ENCODE results near the gene CD7.

Gene CD7

GRCh38 chr17:82320140-82320840 lies 2.9 kb upstream of the CD7 start:
- peak overlapping the region; percentile 95; the same call in 1 of the 2 replicates for H3K4me2 ChIP-seq (ENCODE audit: low read length)
- no peak overlapping the region for H3K4me3 ChIP-seq (ENCODE audit: low read length)

GRCh38 chr17:82319619-82320062 lies 2.2 kb upstream of the CD7 start:
- no peaks in the 10 kb centered on the region for H4K20me1 ChIP-seq (ENCODE audit: insufficient read depth, low read length)
- TF ChIP-seq EZH2phosphoT487 (IDR thresholded peaks at IDR 0.05; ENCODE audit: low read depth) (no peak), CTCF (IDR thresholded peaks at IDR 0.05; ENCODE audit: low read depth, low read length) (no peak)
- no peaks in the 10 kb centered on the region for H3K79me2 ChIP-seq (ENCODE audit: low read length)
- H3K36me3 ChIP-seq (replicated peaks; ENCODE audit: low read depth, low read length): no peaks in the 10 kb centered on the region
- no peaks in the 10 kb centered on the region for H3K9me3 ChIP-seq (ENCODE audit: insufficient read depth, low read length)
- no peak overlapping the region for H3K4me2 ChIP-seq (ENCODE audit: low read length)
- H3K4me3 ChIP-seq (ENCODE audit: low read length): no peak overlapping the region
- no peak overlapping the region for H2AFZ ChIP-seq (ENCODE audit: low read depth, low read length)
- peaks cover 16% of the 10 kb centered on the region for H3K4me1 ChIP-seq (ENCODE audit: low read length)
- peaks cover 11% of the 10 kb centered on the region; the same call in 1 of the 2 replicates for H3K27me3 ChIP-seq (ENCODE audit: low read depth, low read length)
- H3K9ac ChIP-seq (ENCODE audit: low read length): no peak overlapping the region
- no peak overlapping the region for H3K27ac ChIP-seq (ENCODE audit: low read length)

More at GRCh38 chr17:82320140-82320840, 2.9 kb upstream of the CD7 start:
- H2AFZ ChIP-seq (ENCODE audit: low read depth, low read length): no peak overlapping the region
- no peak overlapping the region for H3K9ac ChIP-seq (ENCODE audit: low read length)
- no peaks in the 10 kb centered on the region for H4K20me1 ChIP-seq (ENCODE audit: insufficient read depth, low read length)
- H3K4me1 ChIP-seq (ENCODE audit: low read length): peaks cover 21% of the 10 kb centered on the region
- no peaks in the 10 kb centered on the region for H3K79me2 ChIP-seq (ENCODE audit: low read length)
- H3K36me3 ChIP-seq (replicated peaks; ENCODE audit: low read depth, low read length): no peaks in the 10 kb centered on the region
- peaks cover 17% of the 10 kb centered on the region for H3K27me3 ChIP-seq (ENCODE audit: low read depth, low read length)
- TF ChIP-seq EZH2phosphoT487 (IDR thresholded peaks at IDR 0.05; ENCODE audit: low read depth) (no peak), CTCF (IDR thresholded peaks at IDR 0.05; ENCODE audit: low read depth, low read length) (no peak)
- H3K27ac ChIP-seq (ENCODE audit: low read length): no peak overlapping the region
- no peaks in the 10 kb centered on the region for H3K9me3 ChIP-seq (ENCODE audit: insufficient read depth, low read length)

GRCh38 chr17:82318772-82319606 lies 1.6 kb upstream of the CD7 start:
- no peak overlapping the region for H3K4me3 ChIP-seq (ENCODE audit: low read length)
- H3K27me3 ChIP-seq (ENCODE audit: low read depth, low read length): peaks cover 9% of the 10 kb centered on the region; the same call in 1 of the 2 replicates
- H3K36me3 ChIP-seq (replicated peaks; ENCODE audit: low read depth, low read length): no peaks in the 10 kb centered on the region
- no peaks in the 10 kb centered on the region for H3K9me3 ChIP-seq (ENCODE audit: insufficient read depth, low read length)
- H4K20me1 ChIP-seq (ENCODE audit: insufficient read depth, low read length): no peaks in the 10 kb centered on the region
- H3K4me2 ChIP-seq (ENCODE audit: low read length): no peak overlapping the region
- no peak overlapping the region for H2AFZ ChIP-seq (ENCODE audit: low read depth, low read length)
- peaks cover 14% of the 10 kb centered on the region for H3K4me1 ChIP-seq (ENCODE audit: low read length)
- H3K27ac ChIP-seq (ENCODE audit: low read length): no peak overlapping the region
- H3K9ac ChIP-seq (ENCODE audit: low read length): no peak overlapping the region
- H3K79me2 ChIP-seq (ENCODE audit: low read length): no peaks in the 10 kb centered on the region
- TF ChIP-seq EZH2phosphoT487 (IDR thresholded peaks at IDR 0.05; ENCODE audit: low read depth) (no peak), CTCF (IDR thresholded peaks at IDR 0.05; ENCODE audit: low read depth, low read length) (no peak)

GRCh38 chr17:82318169-82318498 lies 726 bp upstream of the CD7 start:
- Histone ChIP-seq H3K4me2 (ENCODE audit: low read length) (no peak overlapping the region), H3K27me3 (ENCODE audit: low read depth, low read length) (peaks cover 4% of the 10 kb centered on the region; the same call in 1 of the 2 replicates), H3K9ac (ENCODE audit: low read length) (no peak overlapping the region), H3K36me3 (replicated peaks; ENCODE audit: low read depth, low read length) (no peaks in the 10 kb centered on the region), H3K9me3 (ENCODE audit: insufficient read depth, low read length) (no peaks in the 10 kb centered on the region), H3K79me2 (ENCODE audit: low read length) (no peaks in the 10 kb centered on the region), H3K4me1 (ENCODE audit: low read length) (peaks cover 14% of the 10 kb centered on the region), H3K27ac (ENCODE audit: low read length) (no peak overlapping the region), H2AFZ (ENCODE audit: low read depth, low read length) (no peak overlapping the region), H4K20me1 (ENCODE audit: insufficient read depth, low read length) (no peaks in the 10 kb centered on the region), H3K4me3 (ENCODE audit: low read length) (no peak overlapping the region)
- TF ChIP-seq CTCF (IDR thresholded peaks at IDR 0.05; ENCODE audit: low read depth, low read length) (no peak), EZH2phosphoT487 (IDR thresholded peaks at IDR 0.05; ENCODE audit: low read depth) (no peak)
